Esophagus muscularis mucosa (tissue), 3 donors: ENCODE data around the gene GCSAM.

Source experiments
- CTCF ChIP-seq, 3 experiments: fragments of 200-600 bp in 2 of 3; fragments of 450-650 bp in 1 of 3; sonication (generic) in 2 of 3; IDR thresholded peaks; one replicate each; pipeline ENCODE4 v1.5.1; 2017 to 2019; ENCODE audit warnings: antibody characterized with exemption in 3 of 3, mild to moderate bottlenecking in 2 of 3, moderate library complexity in 1 of 3
- POLR2A ChIP-seq: fragments of 450-650 bp; IDR thresholded peaks from one replicate; pipeline ENCODE4 v1.6.1; 2017; ENCODE audit warnings: antibody characterized with exemption, moderate library complexity, mild to moderate bottlenecking, low read depth
- POLR2AphosphoS5 ChIP-seq, 2 donors: sonication (generic); formaldehyde crosslinking; IDR thresholded peaks; one replicate each; pipeline ENCODE4 v1.6.1; 2017; ENCODE audit warnings: antibody characterized with exemption in 2 of 2

- TF ChIP-seq CTCF (IDR thresholded peaks at IDR 0.05) = no peak
- no peak for TF ChIP-seq POLR2A
- TF ChIP-seq POLR2AphosphoS5 (IDR thresholded peaks at IDR 0.05) = no peak
Observed at GRCh38 chr3:112175646-112176045, 42.6 kb upstream of the GCSAM start.
